Measurements from ENCODE around the gene ST8SIA4.
A peak's percentile ranks its signal among the peaks of the same experiment; 100 is the strongest.

Gene ST8SIA4, protein sequence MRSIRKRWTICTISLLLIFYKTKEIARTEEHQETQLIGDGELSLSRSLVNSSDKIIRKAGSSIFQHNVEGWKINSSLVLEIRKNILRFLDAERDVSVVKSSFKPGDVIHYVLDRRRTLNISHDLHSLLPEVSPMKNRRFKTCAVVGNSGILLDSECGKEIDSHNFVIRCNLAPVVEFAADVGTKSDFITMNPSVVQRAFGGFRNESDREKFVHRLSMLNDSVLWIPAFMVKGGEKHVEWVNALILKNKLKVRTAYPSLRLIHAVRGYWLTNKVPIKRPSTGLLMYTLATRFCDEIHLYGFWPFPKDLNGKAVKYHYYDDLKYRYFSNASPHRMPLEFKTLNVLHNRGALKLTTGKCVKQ

DNA sequence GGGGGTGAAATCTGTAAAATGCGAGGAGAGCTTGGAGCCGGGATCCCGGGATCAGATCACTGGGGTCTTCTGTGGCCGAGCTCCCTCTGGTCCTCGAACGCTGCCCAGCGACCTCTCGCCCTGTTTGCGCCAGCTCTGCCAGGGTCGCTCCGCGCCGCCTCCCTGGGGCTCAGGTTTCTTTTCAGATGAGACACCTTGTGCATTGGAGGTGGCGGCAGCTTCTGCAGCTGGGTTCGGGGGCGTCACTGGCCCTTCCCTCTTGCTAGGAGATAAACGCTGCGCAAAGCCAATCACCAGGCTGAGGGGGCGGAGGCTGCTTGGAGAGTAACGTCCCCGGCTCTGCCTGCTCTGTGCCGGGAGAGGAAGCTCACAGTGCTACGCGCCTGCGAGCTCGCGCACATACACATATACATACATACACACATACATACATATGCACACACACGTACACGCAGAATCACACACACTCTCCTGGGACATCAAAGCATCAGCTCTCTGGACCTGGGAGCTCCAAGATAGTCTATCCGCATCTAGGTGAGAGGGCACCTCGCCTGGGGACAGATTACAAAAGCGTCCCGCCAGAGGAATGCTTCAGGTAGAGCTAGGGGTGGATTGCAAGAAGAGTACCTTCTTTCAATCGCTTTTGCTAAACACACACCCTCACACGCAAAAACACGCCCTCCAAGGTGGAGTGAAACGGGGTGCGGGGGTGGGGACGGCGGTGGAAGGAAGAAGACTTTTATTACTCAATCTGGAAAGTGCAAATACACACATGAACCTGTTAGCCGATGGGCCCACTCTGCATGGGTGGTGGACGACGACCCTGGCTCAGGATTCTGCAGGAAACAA, at the start of gene ST8SIA4:
Gene ST8SIA4, minus strand, starts transcription at position 244 of the 849 bp plus-strand sequence. CDS start 327 bp downstream, outside the sequence.
- DNase-seq, result peak; percentile 93

DNA sequence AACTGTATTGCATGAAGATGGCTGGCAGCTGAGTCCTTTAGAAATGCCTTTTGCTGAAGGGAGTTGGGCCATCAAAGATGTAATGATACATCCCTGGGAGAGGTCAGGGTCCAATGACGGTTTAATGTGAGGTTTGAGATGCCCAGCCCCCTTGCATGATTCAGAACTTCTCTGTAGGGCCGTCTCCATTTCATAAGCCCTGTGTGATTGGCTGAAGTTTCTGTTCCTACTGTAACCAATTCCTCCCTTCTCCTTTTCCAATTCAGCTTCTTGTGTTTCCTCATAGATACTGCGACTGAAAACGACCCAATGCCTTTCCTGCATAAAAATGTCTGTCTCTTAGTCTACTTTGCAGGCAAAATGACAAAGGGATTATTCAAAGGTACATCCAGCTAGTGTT, 47.9 kb upstream of the ST8SIA4 start:
- no peak for DNase-seq

DNA sequence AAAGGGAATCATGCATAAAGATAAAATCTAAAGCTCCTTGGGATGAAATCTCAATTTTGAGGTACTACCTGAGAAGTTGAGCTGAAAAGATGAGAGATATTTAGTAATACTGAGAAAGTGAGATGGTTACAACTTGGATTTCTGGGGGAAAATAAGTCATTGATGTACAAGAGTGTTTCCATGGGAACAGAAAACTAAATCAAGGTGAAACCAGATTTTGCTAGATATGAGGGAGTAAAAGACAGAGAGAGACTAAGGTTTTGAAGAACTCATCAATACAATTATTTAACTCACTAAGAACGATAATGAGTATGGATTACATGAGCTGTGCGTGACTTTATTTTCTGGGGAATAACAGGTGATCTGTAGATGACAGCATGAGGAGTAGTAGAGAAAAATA, 10.2 kb upstream of the ST8SIA4 start:
- no peak for DNase-seq

DNA sequence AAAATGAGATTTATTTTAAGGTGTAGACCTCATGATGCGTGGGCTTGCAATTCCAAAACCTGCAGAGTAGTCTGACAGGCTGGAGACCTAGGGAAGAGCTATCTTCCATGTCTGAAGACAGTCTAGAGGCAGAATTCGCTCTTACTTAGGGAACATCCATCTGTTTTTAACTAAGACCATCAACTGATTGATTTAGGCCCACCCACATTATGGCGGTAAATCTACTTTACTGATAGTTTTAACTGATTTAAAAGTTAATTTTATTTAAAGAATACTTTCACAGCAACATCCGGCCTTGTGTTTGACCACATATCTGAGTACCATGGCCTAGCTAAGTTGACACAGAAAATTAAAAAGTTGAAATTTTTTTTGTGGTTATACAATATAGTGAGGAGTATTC, 6.0 kb upstream of the ST8SIA4 start:
- no peak for DNase-seq

DNA sequence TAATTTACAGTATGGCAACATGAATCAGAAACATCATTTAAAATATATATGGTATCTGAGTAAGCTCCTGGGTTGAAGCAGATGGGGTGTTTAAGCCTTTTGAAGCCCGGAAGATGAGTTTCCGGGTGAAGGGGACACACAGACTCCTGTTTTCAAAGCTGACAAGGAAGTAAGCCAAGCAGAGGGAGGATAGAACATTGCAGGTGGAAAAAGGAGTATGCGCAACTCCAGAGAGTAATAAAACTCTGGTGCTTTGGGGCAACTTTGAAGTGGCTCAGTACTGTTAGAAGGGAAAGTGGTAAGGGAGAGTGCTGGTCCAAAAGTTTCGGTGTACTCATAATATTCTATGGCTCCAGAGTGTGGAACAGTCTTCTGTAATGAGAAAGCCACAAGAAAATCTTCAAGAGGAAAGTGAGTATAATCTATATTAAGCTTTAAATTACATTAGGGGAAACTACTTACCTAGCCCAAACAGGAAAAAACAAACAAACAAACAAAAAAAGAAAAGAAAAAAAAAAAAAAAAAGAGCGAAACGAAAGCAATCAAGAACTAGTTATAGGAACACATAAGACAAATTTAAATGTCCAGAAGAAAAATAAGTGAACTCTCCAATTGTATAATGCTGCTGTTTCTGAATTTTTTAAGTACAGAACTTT, 2.3 kb upstream of the ST8SIA4 start:
- peak; percentile 48 for DNase-seq

DNA sequence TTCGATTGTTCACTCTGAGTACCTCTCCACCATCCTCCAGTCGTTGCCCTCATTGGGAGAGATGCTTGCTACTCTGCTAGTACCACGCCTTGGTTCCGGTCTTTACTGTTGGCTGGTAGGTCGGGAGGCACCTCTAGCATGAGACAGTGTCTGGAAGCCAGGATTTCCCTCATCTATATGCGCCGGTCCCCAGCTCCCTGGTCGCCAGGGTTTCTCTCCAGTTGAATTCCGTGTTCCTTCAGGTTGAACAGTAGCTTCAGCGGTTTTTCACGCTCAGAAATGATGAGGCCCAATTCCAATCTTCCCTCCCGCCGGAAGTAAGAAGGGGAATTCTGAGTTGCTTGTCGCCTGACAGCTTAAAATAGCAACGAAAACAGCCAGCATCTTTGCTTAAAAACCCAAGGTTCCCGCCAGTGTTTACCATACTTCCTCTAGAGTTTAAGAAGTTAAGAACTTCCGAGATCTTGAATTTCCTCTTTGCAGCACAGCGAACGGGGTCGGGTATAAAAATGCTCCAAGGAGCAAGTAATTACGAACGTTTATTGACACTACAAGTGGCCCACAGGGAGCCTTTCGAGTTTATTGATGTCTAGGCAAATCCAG, 1.3 kb upstream of the ST8SIA4 start:
- peak; percentile 64 for DNase-seq

DNA sequence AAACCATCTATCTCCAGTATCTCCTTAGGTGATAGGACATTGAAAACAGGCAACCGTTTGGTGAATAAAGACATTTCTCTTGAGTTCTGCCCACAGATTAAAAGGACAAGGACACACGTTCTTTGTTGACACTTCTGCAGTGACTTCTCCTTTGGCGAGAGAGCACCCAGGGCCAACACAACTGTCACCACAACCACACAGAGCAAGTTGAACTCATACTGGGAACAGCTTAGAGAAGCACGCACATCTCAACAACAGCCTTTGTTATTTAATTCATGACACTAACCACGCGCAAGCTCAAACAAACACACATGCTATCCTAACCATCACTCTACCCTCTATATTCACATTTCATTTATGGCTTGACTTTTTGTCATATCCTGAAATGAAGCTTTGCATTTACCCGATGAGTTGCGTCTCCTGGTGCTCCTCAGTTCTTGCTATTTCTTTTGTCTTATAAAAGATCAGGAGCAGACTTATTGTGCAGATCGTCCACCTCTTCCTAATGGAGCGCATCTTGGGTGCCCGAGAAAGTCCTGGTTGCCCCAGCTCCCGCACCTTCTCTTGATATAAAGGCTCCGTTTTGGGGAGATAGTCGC, 543 bp downstream of the ST8SIA4 start:
- peak; percentile 58 for DNase-seq

DNA sequence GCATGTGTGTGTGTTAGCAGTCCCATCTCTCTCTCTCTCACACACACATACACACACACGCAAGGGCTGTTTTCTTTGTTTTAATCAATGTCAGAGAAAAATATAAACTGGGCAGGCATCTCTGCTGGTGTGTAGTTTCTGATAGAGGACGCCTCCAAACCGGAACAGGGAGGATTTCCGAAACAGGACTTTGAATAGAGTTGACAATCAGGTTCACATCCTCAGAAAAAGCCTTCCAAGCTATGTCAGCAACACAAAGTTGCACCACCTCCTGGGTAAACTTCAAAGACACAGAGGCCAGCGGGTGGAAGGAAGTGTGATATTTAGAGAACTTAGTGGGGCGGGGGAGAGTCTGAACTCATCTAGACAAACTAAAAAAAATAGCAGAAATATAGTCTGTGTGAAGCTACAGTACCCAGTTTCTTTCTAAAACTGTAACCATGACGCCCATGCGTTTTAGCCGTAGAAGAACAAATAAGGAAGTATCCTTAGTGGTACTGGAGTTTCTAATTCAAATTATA, 1.2 kb downstream of the ST8SIA4 start:
- DNase-seq, result peak; percentile 84

DNA sequence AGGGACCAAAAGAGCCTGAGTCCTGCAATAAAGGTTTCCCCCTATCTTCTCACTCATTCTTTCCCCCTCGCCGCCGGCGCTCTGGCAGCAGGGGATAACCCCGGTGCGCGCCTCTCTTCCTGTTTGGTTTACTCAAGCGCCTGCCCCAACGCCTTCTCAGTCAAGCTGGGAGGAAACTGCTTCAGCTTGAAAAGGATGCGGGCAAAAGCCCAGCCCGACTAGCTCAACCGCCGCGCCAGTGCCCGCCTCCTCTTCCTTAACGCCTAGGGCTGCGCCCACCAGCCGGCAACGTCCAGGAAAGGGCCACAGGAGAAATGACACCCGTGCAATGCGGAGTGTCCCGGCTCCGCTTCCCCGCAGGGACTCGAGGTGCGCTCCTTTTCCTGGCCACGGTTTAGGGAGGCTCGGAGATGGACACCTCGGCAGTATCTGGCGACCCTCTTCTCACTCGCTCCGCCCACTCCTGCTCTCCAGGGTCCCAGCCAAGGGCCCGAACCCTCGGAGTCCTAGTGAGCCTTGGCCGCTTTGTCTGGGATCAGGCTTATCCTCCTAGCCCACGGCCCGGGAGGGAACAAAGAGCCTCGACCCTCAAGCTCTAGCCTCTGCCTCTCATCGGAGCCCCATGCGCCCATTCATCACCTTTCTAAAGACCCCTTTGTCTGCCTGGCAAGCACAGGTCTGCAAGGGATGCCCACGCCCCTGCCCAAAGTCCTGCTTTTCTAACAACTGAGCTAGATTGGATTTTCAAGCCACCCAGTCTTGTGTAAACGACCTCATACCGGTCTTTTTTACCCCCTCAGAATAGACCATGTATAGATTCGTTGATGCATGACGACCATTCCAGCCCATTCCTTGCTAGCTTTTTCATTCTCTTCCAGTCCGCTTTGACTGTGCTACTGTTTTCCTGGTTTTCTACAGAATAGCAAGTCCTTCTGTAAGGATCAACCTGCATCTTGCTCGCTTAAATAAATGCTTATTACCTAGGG, 2.0 kb downstream of the ST8SIA4 start:
- DNase-seq, result peak; percentile 92

DNA sequence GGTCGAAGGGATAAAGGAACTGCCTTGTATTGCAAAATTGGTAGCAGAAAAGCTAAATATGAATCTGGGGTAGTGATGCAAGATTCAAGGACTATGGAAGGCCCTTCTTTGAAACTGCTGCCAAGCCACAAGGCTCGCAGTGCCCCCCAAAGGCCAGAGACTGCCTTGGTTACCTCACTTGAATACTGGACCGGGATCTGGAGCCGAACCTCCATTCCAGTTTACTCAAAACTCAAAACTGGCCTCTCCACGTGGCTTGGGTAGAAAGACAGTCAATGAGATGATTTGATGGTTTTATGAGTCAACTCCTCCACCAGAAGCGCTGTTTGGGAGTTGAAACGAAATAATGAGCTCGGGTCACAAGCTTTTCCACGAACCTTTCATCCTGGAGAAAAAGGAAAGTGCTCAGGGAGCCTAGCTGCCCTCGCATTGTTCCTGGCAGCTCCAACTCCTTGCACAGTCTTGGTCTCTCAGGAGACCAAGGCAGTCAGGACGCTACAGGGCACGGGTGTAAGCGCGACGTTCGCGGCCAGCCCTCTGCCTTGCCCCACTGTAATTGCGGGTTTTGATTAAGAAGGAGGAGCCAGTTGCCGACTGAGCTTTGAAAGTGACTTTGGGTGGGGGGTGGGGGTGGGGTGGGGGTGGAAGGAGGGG, 2.8 kb downstream of the ST8SIA4 start:
- DNase-seq, result peak; percentile 59

DNA sequence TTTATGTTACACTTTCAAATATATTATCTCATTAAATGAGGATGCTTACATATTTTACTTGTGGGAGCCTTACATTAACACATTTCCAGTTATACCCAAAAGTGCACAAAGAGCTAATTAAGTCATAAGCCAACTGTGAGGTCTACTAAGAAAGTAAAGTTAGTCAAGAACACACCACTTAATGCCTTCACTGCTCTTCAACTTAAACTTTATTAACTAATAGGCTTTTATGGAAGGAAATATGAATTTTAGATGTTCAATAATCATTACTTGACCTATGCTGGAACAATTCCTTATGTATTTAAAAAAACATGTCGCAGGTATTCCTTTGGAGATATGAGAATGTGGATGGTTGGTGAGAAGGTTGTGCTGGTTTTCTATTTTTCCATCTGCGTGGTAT, 3.4 kb downstream of the ST8SIA4 start:
- DNase-seq, result no peak

DNA sequence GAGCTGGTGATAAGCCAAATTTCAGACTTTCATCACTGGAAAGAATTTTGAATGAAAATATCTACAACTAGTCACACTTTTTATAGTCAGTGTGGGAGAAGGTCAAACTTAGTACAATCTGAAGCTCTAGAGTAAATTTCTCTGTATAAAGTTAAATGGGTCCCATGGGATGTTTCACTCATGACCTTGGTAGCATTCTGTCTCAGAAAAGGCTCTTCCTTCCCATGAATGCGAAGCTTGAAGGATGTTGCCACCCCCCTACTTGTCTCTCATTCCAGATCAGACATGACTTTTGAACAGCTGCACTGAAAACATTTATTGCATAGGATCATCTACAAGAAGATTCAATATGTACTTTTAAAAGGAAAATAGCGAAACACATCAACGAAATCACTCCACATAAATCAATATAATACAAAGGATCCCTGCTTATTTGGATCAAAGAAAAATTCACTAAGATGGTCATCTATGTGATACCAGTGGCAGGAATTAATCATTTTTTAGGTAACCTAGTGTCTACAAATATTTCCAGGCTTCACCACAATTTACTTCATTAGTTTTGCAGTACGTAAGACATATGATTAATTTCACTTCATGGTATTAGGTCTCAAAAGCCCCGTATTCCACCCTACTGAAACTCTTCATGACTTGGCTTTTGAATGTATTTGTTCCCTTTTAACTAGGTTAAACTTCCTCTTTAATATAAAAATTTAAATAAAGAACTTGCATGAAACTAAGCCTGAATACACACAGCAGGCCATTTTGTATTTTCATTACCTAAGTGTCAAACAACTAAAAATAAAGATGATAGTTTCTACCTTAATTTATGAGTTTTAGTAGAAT, 4.4 kb downstream of the ST8SIA4 start:
- DNase-seq, result no peak

DNA sequence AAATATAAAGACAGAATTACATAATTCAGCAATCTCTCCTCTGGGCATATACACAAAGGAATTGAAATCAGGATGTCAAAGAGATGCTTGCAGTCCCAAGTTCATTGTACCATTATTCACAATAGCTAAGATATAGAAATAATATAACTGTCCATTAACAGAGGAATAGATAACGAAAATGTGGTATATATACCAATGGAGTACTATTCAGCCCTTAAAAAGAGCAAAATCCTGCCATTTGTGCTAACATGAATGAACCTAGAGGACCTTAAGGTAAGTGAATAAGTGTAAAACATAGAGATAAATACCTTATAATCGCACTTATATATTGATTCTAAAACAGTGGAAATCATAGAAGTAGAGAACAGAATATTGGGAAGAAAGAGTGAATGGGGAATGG, 7.0 kb downstream of the ST8SIA4 start:
- DNase-seq, result no peak

DNA sequence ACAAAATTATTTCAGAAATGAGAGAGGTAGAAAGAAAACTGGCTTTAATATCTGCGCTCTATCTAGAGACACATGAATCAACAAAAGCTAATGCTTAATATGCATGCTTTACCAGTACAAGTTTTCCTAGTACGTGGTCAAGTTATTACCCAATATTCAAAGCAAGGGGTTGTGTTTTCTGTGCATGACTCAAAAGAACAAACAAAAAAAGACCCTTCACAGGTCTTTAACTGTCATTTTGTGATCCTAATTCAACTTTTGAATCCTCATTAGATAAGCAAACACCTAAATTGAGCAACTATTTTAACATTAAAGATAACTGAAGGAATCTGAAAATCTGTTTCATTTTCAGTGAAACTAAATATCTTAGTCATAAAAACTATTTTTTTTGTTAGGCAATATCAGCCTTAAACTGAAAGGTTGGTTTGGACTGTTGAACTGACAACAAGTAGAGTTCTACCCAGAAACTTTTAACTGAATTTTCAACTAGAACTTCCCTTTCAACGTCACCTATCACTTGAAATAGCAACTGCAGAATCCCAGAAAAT, 12.5 kb downstream of the ST8SIA4 start:
- DNase-seq, result no peak

DNA sequence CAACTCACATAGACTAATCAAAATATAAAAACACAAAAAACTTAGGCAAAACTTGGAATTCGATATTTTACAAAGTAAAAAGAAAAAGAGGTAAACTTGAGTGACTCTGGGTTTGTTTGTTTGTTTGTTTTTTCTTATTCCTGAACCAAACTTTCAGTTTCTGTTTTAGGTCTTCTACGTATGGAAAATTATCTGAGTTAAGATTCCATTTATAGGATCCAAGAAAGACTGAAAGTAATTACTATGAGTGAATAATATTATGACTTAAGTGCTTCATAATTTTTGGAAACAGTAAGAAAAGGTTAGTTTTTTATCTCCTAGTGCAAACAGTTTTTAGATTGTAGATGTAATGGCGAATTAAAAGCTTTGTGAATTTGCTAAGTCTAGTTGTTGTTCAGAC, 13.2 kb downstream of the ST8SIA4 start:
- no peak for DNase-seq

DNA sequence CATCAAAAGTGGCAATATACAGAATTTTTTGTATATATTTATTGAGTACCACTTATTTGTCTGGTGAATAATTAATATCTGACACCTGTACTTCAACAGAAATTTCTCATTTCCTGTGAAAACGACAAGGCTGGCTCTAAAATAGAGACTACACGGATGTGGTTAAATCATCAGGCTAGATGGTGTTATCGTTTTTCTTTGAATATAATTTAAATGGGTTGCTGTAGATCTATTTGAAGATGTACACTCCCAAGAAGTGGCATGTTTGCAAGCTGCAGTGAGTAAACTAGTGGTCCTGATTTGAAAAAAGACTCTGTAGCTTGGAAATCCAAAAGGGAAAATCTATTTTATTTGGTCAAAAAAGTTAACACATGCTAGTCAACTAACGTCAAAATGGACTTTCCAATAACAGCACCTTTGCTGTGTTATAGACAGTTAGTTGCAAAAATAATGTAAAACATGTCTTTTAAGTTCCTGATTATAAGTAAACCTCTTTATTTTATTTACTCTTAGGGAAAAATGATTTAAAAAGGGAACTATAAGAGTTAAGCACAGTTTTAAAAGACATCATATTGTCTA, 13.8 kb downstream of the ST8SIA4 start:
- DNase-seq, result peak; percentile 72

DNA sequence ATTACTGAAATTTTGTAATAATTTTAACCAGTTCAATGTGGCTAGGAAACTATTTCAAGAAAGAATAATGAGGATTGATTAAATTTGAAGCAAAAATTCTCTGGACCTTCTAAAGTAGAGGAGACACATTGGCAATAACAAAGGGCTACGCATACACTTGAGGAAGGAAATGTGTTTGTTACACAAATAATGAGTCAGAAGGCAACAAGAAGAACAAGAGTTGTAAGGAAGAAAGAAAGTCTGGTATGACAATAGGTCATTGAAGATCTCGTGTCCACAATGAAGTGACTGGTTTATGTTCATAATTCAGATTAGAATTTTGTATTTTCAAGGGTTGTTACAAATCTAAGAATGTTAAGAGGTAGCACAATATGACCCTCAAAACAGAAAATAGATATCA, 25.8 kb downstream of the ST8SIA4 start:
- no peak for DNase-seq

DNA sequence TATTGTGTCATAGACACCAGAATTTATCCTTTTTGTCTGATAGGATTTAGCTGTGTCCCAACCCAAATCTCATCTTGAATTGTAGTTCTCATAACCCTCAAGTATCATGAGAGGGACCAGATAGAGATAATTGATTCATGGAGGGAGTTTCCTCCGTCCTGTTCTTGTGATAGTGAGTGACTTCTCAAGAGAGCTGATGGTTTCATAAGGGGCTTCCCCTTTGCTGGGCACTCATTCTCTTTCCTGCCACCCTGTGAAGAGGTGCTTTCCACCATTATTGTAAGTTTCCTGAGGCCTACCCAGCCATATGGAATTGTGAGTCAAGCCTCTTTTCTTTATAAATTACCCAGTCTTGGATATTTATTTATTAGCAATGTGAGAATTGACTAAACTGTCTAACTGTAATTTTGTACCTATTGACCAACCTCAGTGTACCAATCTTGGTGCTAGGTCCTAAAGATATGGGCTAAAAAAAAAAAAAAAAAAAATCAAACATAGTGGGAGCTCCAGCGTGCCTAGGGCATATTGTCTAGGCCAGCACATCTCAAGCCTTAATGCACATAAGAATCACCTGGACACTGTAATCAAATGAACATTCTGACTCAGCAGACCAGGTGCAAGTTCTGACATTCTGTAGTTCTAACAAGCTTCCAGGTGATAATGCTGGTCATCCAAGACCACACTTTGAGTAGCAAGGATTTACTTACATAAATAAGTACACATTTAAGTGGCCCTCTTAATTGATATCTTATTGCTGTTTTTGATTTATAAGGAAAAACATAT, 30.5 kb downstream of the ST8SIA4 start:
- DNase-seq, result peak; percentile 30
